ENCODE measurements around the gene CTCF.
A peak's percentile ranks its signal among the peaks of the same experiment; 100 is the strongest.

The CTCF gene

GRCh38 chr16:67665598-67665997, 103.3 kb downstream of the CTCF start:
- DNase-seq (ENCODE audit: low read depth) = no peak

- no peak for DNase-seq (ENCODE audit: low read depth)
Measured at GRCh38 chr16:67666032-67666551, 103.8 kb downstream of the CTCF start.

GRCh38 chr16:67666559-67667452, 104.5 kb downstream of the CTCF start, which contains the start of the genes C16orf86 and ENKD1:
Gene C16orf86, plus strand, starts transcription at chr16:67666814. Its CDS starts 157 bp downstream, at chr16:67666971.
Gene ENKD1, minus strand, starts transcription at chr16:67666750. Its CDS starts 308 bp downstream, at chr16:67666442.
- DNase-seq (ENCODE audit: low read depth) = peak; percentile 75

GRCh38 chr16:67667453-67667816, 105.1 kb downstream of the CTCF start:
- no peak for DNase-seq (ENCODE audit: low read depth)

DNA sequence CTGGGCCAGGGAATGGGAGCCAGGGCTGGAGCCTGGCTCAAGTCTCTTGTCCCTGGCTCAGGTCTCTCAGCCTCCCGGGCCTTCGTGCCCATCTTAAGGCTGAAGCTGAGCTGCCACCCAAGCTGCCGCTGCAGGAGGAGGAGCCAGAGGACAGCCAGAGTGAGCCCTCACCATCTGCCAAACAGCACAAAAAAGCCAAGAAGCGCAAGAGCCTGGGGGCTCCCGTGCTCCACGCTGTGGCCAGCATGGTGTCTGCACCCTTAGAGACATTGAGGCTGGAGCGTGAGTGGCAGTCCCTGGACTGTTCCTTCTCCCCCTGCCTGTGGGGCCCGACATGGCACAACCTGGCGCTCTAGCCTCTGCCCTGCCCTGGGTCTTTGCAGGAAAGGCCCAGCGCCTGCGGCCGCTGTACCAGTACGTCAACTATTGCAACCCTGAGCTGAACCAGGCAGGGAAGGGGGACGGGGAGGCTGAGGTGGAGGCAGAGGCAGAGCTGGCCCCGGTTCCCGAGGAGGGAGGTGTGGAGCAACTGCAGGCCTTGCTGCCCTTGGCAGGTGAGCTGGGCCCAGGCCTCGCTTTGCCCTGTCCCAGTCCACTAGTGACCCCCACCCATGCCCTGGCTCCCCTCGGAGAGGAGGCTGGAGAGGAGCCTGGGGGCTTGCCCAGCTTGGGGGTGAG, 105.6 kb downstream of the CTCF start:
- DNase-seq (ENCODE audit: low read depth) = peak; percentile 67

DNA sequence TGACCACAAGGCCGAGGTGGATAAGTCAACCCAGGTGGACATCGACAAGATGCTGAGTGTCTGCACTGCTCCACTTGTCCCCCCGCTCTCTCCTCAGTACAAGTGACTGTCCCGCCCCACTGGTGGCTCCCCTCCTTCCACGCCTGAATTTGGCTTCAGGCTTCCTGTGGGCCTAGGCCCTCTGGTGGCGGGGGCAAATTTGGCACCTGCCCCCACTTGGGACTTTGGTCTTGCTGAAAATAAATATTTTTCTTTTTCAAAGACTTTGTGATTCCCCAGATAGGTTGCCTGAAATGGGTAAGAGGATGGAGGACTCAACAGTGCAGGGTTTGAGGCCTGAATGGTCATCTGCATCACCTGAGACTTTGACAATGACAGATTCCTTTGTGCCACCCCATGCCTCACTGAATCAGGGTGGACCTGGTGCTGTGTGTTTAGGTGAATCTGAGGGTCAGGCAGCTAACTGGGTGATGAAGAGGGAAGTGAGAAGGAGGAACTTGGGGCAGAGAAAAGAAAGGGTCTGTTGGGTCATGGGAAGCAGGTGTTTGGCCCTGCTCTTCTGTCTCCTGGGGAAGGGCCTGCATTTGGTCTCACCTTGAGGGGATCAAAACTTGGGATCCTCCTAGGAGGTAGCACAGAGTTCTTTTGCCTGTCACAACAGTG, 106.3 kb downstream of the CTCF start:
- no peak for DNase-seq (ENCODE audit: low read depth)

GRCh38 chr16:67669499-67670101, 107.3 kb downstream of the CTCF start:
- DNase-seq (ENCODE audit: low read depth) = no peak

- DNase-seq (ENCODE audit: low read depth) = no peak
Measured at GRCh38 chr16:67672306-67672705, 110.0 kb downstream of the CTCF start.

DNA sequence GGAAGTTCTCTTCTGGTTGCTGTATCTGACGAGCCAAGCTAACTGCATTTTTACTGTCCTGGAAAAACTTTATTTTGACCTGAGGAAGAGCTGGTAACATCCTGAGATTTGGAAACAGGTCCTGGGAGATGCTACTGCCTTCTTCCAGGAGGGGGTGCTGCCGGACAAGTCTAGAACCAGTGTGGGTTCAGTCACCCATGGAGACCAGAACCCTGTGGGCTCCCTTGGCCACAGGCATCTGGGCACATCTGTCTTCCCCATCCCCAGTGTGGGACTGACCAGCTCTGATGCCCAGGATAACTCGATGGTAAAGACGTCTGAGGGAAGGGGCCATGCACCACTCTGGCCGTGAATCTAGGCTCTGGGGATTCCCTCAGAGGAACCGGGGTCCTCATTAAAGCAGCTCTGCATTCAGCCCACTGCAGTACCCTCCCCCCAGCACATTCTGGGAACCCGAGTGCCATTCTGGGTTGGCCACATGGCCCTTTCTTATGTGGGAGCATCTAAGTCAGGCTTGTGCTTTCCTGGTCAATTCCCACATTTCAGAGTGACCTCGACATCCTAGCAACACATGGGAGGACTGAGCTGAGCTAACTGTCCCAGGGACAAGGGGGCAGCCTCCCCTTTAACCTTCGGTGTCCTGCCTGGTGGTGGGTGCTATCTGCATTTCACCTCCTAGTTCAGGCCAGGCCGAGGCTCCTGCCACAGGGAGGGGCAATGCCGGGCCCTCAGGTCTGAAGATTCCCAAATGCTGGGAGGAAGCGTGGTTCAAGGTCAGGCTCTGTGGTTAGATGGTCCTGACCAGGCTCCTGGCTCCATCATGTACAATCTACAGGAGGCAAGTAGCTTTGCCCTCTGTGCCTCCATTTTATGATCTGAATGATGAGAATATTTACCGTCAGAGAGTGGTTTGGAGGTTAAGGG, 110.7 kb downstream of the CTCF start:
- DNase-seq (ENCODE audit: low read depth) = no peak

GRCh38 chr16:67673712-67674580, 111.6 kb downstream of the CTCF start:
- DNase-seq (ENCODE audit: low read depth) = no peak

DNA sequence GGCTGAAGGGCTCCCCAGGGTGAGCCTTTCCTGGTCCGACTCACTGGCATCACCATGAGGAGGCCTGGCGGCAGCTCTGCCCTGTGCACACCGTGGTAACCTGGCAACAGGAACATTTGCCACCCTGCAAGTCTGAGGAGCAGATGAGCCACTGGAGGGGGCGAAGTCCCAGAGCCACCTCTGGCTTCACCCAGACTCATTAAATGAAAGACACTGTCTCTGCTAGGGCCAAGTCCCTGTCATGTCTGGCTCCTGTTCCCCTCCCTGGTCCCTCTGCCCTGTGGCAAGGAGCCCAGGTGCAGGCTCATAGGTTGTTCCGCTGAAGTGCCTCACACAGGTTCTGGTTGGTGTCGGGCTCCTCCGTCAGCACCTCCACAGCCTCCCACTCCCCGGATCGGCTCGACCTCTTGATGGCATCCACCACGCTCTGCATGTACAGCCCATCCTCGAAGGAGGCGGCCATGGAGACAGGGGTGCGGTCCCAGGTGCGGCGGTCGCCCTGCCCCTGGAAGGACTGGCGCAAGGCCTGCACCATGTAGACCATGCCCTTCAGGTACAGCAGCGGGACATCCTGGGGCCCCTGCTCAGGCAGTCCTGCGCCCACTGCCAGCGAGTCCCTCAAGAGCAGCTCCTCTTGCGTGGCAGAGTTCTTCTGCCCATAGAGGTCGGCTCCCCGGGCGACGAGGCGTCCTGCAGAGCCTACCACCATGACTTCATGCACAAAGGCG, 112.7 kb downstream of the CTCF start:
- no peak for DNase-seq (ENCODE audit: low read depth)

DNA sequence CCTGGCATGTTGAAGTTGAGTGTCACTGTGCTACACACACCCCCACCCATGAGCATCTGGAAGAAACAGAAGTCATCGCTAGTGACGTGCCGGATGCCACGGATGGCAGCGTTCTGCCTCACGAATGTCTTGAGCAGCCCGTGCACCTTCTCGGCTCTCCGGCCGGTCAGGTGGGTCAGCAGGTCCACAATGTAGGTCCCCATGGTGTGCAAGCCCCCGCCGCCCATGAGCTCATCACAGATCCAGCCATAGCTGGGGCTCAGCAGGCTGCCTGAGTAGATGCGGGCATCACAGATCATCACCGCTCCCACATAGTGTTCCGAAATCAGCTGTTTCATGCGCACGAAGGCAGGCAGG, 113.2 kb downstream of the CTCF start:
- DNase-seq (ENCODE audit: low read depth) = no peak

DNA sequence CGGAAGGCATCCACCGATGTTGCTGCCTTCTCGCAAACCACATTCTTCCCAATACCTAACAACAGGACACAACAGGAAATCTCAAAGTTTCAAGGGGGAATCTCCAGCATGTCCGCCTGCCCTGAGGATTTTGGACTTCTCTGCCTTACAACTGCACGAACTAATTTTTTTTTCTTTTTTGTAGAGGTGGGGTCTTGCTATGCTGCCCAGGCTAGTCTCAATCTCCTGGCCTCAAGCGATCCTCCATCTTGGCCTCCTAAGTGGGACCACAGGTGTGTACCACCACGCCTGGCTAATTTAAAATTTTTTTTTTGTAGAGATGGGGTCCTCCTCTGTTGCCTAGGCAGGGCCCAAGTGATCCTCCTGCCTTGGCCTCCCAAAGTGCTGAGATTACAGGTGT, 113.7 kb downstream of the CTCF start:
- DNase-seq (ENCODE audit: low read depth) = no peak

- no peak for DNase-seq (ENCODE audit: low read depth)
Measured at GRCh38 chr16:67676516-67676915, 114.2 kb downstream of the CTCF start.

DNA sequence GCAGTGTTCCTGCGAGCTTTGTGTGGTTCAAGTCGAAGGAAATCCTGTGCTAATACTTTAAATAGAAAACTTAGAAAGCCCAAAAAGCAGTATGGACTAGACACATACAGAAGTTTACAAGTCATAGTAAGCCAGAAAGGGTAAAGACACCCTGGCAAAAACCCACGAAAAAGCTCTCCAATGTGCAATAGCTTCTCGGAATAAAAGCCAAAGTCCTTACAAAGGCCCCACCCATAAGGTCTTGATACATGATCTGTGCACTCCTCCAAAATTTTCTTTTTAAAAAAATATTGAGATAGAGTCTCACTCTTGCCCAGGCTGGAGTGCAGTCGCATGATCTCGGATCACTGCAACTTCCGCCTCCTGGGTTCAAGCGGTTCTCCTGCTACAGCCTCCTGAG, 114.6 kb downstream of the CTCF start:
- no peak for DNase-seq (ENCODE audit: low read depth)

- no peak for DNase-seq (ENCODE audit: low read depth)
Measured at GRCh38 chr16:67677712-67678111, 115.4 kb downstream of the CTCF start.

DNA sequence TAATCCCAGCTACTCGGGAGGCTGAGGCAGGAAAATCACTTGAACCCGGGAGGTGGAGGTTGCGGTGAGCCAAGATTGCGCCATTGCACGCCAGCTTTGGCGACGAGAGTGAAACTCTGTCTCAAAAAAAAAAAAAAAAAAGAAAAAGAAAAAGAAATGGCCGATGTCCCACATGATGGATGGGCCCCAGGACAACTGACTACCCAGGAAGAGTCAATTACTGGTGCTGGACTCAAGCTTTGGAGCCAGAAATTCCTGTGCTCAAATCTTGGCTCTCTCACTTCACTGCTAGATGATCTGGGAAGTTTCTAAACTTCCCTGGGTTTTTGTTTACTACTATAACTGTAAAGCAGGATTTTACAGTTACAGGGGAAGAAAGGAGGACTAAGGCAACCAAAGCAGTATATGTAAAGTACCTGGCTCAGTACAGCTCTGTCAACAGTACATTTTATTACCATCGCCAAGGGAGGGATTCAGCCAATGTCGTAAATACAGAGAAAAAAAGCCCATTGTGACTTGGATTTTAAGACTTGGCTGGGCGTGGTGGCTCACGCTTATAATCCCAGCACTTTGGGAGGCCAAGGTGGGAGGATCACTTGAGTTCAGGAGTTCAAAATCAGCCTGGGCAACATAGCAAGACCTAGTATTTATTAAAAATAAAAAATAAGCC, 116.2 kb downstream of the CTCF start:
- no peak for DNase-seq (ENCODE audit: low read depth)

DNA sequence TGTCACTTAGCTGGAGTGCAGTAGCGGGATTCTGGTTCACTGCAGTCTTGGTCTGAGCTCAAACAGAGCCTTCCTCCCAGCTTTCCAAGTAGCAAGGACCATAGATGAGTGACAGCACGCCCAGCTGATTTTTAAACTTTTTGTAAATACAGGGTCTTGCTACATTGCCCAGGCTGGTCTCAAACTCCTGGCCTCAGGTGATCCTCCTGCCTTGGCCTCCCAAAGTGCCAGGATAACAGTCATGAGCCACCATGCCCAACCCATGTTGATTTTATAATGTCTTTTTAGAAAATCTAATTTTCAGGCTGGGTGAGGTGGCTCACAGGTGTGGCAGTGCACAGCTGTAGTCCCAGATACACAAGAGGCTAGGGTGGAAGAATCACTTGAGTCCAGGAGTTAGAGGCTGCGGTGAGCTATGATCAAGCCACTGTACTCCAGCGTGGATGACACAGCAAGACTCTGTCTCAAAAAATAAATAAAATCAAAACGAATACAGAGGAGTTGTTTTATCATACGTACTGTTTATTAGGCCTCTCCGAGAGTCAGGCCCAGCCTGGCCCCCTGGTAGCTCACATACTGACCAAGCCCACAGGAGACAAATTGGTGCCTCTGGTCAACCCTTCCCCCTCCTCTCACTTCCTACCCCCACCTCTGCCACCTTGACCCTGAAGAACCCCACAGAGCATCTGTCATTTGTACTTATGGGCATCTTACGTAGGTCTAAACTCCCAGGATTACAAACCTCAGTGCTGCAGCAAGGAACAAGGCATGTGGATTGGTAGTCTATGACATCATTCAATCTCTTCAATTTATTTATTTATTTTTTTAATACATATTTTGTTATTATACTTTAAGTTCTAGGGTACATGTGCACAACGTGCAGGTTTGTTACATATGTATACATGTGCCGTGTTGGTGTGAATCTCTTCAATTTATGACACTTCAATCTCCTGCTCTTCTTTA, 117.9 kb downstream of the CTCF start:
- no peak for DNase-seq (ENCODE audit: low read depth)

Measured in activated T-helper 9 cell treated with anti-CD3 and anti-CD28 coated beads, Interleukin-2, amount 50 U/mL, for 16 hours (primary cell).